Retinal pigment epithelial cell (primary cell): ENCODE results near the gene WDR33.

Source experiments
- DNase-seq: peaks from one replicate; pipeline ENCODE4 v3.0.0-alpha.2; 2010; ENCODE audit warnings: low read depth
- H3K4me3 ChIP-seq: 2 replicates; pipeline ENCODE4 v1.5.1; 2011; ENCODE audit warnings: mild to moderate bottlenecking, low read length, control low read depth, moderate library complexity
- TF ChIP-seq, protein P1 (sequence below): conservative IDR thresholded peaks from 2 replicates; pipeline ENCODE4 v1.5.1; 2011; ENCODE audit warnings: low read depth, low read length, control low read depth, inconsistent platforms

WDR33 gene

DNA sequence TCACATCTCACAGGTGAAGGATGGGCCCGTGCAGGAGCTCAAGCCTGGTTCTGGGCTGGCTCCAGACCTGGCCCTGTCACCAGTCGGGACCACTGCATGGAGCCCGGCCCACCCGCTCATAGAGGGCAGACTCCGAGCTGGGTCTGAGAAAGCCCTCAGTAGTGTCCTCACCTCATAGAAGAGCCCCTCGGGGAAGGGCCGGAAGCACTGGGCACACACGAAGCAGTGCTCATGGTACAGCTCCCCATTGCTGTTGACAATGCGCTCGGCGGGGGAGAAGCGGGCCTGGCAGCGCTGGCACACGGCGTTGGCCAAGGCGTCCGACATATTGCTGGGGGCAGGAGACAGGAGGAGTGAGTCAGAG is 153.8 kb downstream of the WDR33 start:
- no peak overlapping the region for H3K4me3 ChIP-seq
- TF ChIP-seq, protein P1, sequence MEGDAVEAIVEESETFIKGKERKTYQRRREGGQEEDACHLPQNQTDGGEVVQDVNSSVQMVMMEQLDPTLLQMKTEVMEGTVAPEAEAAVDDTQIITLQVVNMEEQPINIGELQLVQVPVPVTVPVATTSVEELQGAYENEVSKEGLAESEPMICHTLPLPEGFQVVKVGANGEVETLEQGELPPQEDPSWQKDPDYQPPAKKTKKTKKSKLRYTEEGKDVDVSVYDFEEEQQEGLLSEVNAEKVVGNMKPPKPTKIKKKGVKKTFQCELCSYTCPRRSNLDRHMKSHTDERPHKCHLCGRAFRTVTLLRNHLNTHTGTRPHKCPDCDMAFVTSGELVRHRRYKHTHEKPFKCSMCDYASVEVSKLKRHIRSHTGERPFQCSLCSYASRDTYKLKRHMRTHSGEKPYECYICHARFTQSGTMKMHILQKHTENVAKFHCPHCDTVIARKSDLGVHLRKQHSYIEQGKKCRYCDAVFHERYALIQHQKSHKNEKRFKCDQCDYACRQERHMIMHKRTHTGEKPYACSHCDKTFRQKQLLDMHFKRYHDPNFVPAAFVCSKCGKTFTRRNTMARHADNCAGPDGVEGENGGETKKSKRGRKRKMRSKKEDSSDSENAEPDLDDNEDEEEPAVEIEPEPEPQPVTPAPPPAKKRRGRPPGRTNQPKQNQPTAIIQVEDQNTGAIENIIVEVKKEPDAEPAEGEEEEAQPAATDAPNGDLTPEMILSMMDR, result no peak
- no peak for DNase-seq

DNA sequence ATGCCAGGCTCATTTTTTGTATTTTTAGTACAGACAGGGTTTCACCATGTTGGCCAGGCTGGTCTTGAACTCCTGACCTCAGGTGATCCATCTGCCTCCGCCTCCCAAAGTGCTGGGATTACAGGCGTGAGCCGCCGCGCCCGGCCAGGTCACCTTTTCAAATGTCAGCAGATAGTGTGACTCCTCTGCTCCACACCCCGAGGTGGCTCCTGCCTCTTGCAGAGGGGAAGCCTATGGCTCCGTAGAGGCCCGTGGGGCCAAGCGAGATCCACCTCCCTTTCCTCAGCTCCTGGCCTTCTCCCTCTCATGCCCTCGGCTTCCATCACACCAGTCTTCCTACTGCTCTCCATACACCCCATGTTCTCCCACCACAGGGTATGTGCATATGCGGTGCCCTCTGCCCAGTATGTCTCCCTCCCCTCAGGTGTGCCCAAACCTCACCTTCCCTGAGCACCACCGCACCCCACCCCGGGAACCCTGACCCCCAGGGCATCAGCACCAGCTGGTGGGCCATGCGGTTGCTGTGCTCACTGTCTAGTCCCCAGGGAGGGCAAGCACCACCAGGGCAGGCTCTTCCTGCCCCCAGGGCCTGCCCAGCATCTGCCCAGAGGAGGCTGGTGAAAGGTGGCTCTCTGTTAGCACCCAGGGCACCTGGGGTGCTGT is 154.3 kb downstream of the WDR33 start:
- DNase-seq, result no peak
- H3K4me3 ChIP-seq, result no peak overlapping the region
- TF ChIP-seq, protein P1, result no peak

- TF ChIP-seq, protein P1, result no peak
- no peak overlapping the region for H3K4me3 ChIP-seq
- no peak for DNase-seq
Observed at GRCh38 chr2:127655209-127656073, 155.5 kb downstream of the WDR33 start.

- TF ChIP-seq, protein P1, result no peak
- no peak overlapping the region for H3K4me3 ChIP-seq
- no peak for DNase-seq
Observed at GRCh38 chr2:127654838-127655175, 156.2 kb downstream of the WDR33 start.

- H3K4me3 ChIP-seq, result no peak overlapping the region
- no peak for DNase-seq
- TF ChIP-seq, protein P1, result no peak
Observed at GRCh38 chr2:127654084-127654837, 156.7 kb downstream of the WDR33 start.

DNA sequence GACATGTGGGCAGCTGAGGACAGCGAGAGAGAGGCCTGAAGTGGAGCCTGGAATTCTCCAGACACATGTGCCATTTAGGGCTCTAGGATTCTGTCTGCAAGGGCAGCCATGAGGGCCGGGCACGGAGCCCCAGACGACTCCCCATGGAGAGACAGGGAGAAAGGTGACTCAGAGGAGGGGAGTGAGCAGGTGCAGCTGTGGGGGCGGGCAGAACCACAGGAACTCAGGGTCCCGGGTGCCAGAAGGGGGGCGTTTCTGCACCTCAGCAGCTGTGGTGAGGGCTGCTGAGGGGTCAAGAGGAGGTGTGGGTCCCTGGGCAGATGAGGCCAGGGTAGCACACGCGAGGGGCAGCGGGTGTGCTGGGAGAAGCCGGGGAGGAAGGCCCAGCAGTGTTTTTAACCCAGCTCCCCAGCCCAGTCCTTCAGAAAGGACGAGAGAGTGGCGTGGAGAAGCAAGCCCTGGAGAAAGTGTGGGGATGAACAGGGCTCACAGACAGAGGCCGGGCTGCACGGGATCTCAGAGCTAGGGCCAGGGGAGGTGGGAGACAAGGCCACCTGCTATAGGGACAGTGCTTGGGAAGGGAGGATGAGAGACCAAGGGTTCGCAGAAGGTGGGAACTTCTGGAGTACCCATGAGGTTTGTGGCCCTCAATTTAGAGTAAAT is 157.4 kb downstream of the WDR33 start:
- DNase-seq, result no peak
- no peak overlapping the region for H3K4me3 ChIP-seq
- TF ChIP-seq, protein P1, result no peak
